ENCODE measurements around the gene PLCB1.

The PLCB1 gene

GRCh38 chr20:8744228-8744844 is 612.3 kb downstream of the PLCB1 start:
- no peak for DNase-seq

GRCh38 chr20:8749101-8749500 is 617.0 kb downstream of the PLCB1 start:
- DNase-seq, result no peak

- no peak for DNase-seq
Observed at GRCh38 chr20:8749986-8750385, 617.9 kb downstream of the PLCB1 start.

- no peak for DNase-seq
Observed at GRCh38 chr20:8755340-8756118, 623.5 kb downstream of the PLCB1 start.

GRCh38 chr20:8756410-8756809 is 624.3 kb downstream of the PLCB1 start:
- no peak for DNase-seq

- no peak for DNase-seq
Observed at GRCh38 chr20:8757146-8757545, 625.1 kb downstream of the PLCB1 start.

GRCh38 chr20:8764344-8764962 is 632.4 kb downstream of the PLCB1 start:
- DNase-seq, result no peak

- no peak for DNase-seq
Observed at GRCh38 chr20:8766868-8767390, 634.9 kb downstream of the PLCB1 start.

- no peak for DNase-seq
Observed at GRCh38 chr20:8774412-8774811, 642.3 kb downstream of the PLCB1 start.

- no peak for DNase-seq
Observed at GRCh38 chr20:8777911-8778310, 645.8 kb downstream of the PLCB1 start.

GRCh38 chr20:8778387-8778786 is 646.3 kb downstream of the PLCB1 start:
- DNase-seq, result no peak

GRCh38 chr20:8780915-8781314 is 648.8 kb downstream of the PLCB1 start:
- DNase-seq, result no peak

- DNase-seq, result no peak
Observed at GRCh38 chr20:8782804-8783203, 650.7 kb downstream of the PLCB1 start.

- no peak for DNase-seq
Observed at GRCh38 chr20:8783734-8784133, 651.7 kb downstream of the PLCB1 start.

- DNase-seq, result no peak
Observed at GRCh38 chr20:8786383-8786782, 654.3 kb downstream of the PLCB1 start.

- no peak for DNase-seq
Observed at GRCh38 chr20:8787090-8787489, 655.0 kb downstream of the PLCB1 start.

GRCh38 chr20:8788275-8788674 is 656.2 kb downstream of the PLCB1 start:
- DNase-seq, result no peak

- no peak for DNase-seq
Observed at GRCh38 chr20:8788831-8789230, 656.8 kb downstream of the PLCB1 start.

GRCh38 chr20:8790442-8791074 is 658.5 kb downstream of the PLCB1 start:
- DNase-seq, result peak in 1 of 2 donors; percentile 2

GRCh38 chr20:8795404-8795803 is 663.3 kb downstream of the PLCB1 start:
- no peak for DNase-seq

- no peak for DNase-seq
Observed at GRCh38 chr20:8796088-8796660, 664.1 kb downstream of the PLCB1 start.

- DNase-seq, result no peak
Observed at GRCh38 chr20:8798505-8798904, 666.4 kb downstream of the PLCB1 start.

- no peak for DNase-seq
Observed at GRCh38 chr20:8800089-8800488, 668.0 kb downstream of the PLCB1 start.
